Transverse colon (tissue), 4 donors: Measurements from ENCODE around the gene SYT7. TPM values are rescaled to one million over a fixed set of nuclear protein-coding genes. Genes with fewer than 3 reads are reported as not detected.

ENCODE experiments used
- DNase-seq: peaks from one replicate; pipeline ENCODE4 v3.0.0-alpha.2; 2019
- H3K27ac ChIP-seq, 4 donors: fragments of 200-600 bp; sonication (generic); 2 replicates each; pipeline ENCODE4 v1.5.1; 2016 to 2018; ENCODE audit warnings: inconsistent platforms in 4 of 4
- H3K27me3 ChIP-seq: fragments of 200-600 bp; sonication (generic); 2 replicates; pipeline ENCODE4 v1.5.1; 2017; ENCODE audit warnings: inconsistent platforms
- H3K36me3 ChIP-seq, 4 donors: fragments of 200-600 bp; sonication (generic); 2 replicates each; pipeline ENCODE4 v1.5.1; 2017 to 2019; ENCODE audit warnings: inconsistent platforms in 4 of 4
- H3K4me1 ChIP-seq, 4 donors: fragments of 200-600 bp; sonication (generic); 2 replicates each; pipeline ENCODE4 v1.5.1; 2017 to 2020; ENCODE audit warnings: inconsistent platforms in 4 of 4
- H3K4me3 ChIP-seq, 4 donors: fragments of 200-600 bp; sonication (generic); 1 replicate in 1 of 4; 2 replicates in 3 of 4; pipeline versions ENCODE4 v1.5.1 to v1.6.1; 2017 to 2019; ENCODE audit warnings: inconsistent platforms in 4 of 4
- H3K9me3 ChIP-seq, 2 donors: fragments of 200-600 bp; sonication (generic); 2 replicates each; pipeline ENCODE4 v1.5.1; 2017 to 2019; ENCODE audit warnings: inconsistent platforms in 2 of 2
- EP300 ChIP-seq: sonication (generic); formaldehyde crosslinking; IDR thresholded peaks from one replicate; pipeline ENCODE4 v1.6.1; 2017; ENCODE audit warnings: antibody characterized with exemption, low read depth
- POLR2A ChIP-seq: fragments of 450-650 bp; IDR thresholded peaks from one replicate; pipeline ENCODE4 v1.6.1; 2016; ENCODE audit warnings: antibody characterized with exemption, mild to moderate bottlenecking, moderate library complexity
- POLR2AphosphoS5 ChIP-seq, 3 donors: sonication (generic); formaldehyde crosslinking; IDR thresholded peaks; one replicate each; pipeline ENCODE4 v1.6.1; 2016; ENCODE audit warnings: antibody characterized with exemption in 3 of 3
- WGBS, 2 donors: methylation state at CpG; one replicate each; pipeline ENCODE4 v1.1.5; 2018; ENCODE audit warnings: low coverage in 1 of 2; 5-methylcytosine and 5-hydroxymethylcytosine counted together
- in situ Hi-C, 4 donors: fragments of 200-750 bp; cut with MboI; loops; one replicate each; pipeline versions ENCODE4 v1.15.0 to v1.15.1; 2017; ENCODE audit warnings: low sequenced_read_pairs in 3 of 4, low pct_ligation_motif_present in 1 of 4, low pct_unique_long_range_greater_than_20kb in 1 of 4
- intact Hi-C: fragments of 100-400 bp; cut with DNase I; formaldehyde crosslinking; loops from one replicate; pipeline ENCODE4 v1.15.1; 2023; ENCODE audit warnings: low total_unique reads
- total RNA-seq, 4 donors: library from RNA; depleted of rRNA; stranded (reverse); fragments of >200 nt; gene quantifications; one replicate each; pipeline ENCODE4 v1.1.0, GENCODE V29; 2016
- TF ChIP-seq, protein P1 (sequence below), 5 experiments: fragments of 200-600 bp in 3 of 5; fragments of 450-650 bp in 2 of 5; sonication (generic) in 3 of 5; IDR thresholded peaks; 1 replicate in 2 of 5; 2 replicates in 3 of 5; pipeline ENCODE4 v1.5.1; 2016 to 2017; ENCODE audit warnings: antibody characterized with exemption in 5 of 5, inconsistent platforms in 3 of 5, mild to moderate bottlenecking in 2 of 5, moderate library complexity in 1 of 5

The SYT7 gene
- total RNA-seq, 4 donors from 2014 or later: 6.8 to 26.2 (median 12.8) TPM

DNA sequence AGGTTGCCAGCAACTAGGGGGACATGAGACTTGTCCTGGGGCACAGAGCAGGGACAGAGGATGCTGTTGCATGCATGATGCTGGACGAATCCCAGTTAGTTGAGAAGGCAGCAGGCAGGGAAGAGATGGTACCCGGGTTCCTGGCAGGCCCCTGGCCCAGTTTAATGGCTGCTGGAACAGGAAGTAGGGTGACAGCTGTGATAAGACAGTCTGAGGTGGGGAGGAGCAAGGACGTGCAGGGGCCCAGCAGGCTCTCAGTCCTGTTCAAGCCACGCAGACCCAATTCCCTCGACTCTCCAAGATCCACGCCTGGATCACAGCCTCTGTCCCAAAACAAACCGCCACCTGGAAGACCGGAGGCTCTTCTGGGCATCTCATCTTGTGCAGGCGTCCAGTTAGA, 40.3 kb downstream of the SYT7 start:
- DNase-seq: no peak
- intact Hi-C loops: no loop called here
- Histone ChIP-seq H3K27me3 (no peaks in the 10 kb centered on the region), H3K4me3 (no peak overlapping the region), H3K9me3 (no peaks in the 10 kb centered on the region), H3K27ac (no peak overlapping the region), H3K36me3 (no peaks in the 10 kb centered on the region), H3K4me1 (no peaks in the 10 kb centered on the region)
- TF ChIP-seq POLR2AphosphoS5 (IDR thresholded peaks at IDR 0.05) (no peak), POLR2A (no peak), EP300 (no peak)
- TF ChIP-seq, protein P1, sequence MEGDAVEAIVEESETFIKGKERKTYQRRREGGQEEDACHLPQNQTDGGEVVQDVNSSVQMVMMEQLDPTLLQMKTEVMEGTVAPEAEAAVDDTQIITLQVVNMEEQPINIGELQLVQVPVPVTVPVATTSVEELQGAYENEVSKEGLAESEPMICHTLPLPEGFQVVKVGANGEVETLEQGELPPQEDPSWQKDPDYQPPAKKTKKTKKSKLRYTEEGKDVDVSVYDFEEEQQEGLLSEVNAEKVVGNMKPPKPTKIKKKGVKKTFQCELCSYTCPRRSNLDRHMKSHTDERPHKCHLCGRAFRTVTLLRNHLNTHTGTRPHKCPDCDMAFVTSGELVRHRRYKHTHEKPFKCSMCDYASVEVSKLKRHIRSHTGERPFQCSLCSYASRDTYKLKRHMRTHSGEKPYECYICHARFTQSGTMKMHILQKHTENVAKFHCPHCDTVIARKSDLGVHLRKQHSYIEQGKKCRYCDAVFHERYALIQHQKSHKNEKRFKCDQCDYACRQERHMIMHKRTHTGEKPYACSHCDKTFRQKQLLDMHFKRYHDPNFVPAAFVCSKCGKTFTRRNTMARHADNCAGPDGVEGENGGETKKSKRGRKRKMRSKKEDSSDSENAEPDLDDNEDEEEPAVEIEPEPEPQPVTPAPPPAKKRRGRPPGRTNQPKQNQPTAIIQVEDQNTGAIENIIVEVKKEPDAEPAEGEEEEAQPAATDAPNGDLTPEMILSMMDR (IDR thresholded peaks at IDR 0.05): no peak
- WGBS, 2 donors: 64% methylated on average over 9 of the region's 9 CpGs; no CpG with 5 or more reads in 1 of the 2 donors
- in situ Hi-C loops: no loop called here

DNA sequence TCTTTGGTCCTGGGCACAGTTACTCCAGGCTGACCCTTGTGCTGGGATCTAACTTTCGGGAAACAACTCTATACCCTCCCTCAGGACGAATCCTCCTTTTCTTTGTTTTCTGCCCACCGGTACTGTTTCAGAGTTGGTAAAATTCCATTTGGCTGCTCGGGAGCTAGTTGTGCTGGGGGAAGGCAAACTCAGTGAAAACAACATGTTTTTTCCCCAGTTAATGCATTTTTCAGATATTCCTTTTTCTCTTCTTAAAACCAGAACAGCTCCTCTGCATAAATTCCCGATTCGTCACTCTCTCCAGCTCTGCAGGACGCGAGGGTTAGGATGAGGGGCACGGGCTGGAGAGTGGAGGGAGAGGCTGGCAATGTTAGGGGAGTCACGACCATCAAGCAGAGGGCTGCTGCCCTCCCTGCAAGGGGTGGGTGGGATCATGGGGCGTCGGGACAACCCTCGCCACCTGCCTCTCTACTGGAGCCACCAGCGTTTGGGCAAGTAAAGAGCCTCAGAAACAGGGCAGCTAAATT, 41.0 kb downstream of the SYT7 start:
- Histone ChIP-seq H3K27ac (no peak overlapping the region), H3K4me1 (no peaks in the 10 kb centered on the region), H3K27me3 (no peaks in the 10 kb centered on the region), H3K36me3 (no peaks in the 10 kb centered on the region), H3K9me3 (no peaks in the 10 kb centered on the region), H3K4me3 (no peak overlapping the region)
- TF ChIP-seq POLR2A (no peak), EP300 (no peak), POLR2AphosphoS5 (IDR thresholded peaks at IDR 0.05) (no peak)
- 58 to 81% methylated on average over 5 to 14 of the region's 14 CpGs for WGBS, 2 donors
- intact Hi-C loops (loop anchor here (10.0 kb wide), 1 partner anchor 85 kb away; no protein-coding TSS in a partner anchor), in situ Hi-C loops (no loop called here)
- DNase-seq: no peak

DNA sequence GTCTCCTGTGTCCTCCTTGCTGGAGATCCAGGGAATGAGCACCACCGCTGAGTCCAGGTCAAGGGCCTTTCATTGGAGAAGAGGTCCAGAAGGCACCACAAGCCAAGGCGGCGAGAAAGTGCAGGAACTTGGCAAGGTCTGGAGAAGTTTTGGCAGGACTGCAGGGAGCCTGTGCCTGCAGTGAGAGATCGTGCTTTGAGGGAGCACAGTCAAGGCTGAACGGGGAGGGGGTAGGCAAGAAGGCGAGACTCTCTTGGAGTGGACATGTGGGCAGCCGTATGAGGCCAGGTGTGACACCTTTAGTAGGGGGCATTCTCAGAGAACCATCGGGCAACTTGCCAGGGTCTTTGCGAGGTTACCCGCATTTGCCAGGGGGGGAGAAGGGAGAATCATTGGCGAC, 41.9 kb downstream of the SYT7 start:
- Histone ChIP-seq H3K27me3 (no peaks in the 10 kb centered on the region), H3K4me3 (no peak overlapping the region), H3K36me3 (no peaks in the 10 kb centered on the region), H3K4me1 (peaks cover 0 to 5% (median 4%) of the 10 kb centered on the region in 4 donors), H3K9me3 (no peaks in the 10 kb centered on the region), H3K27ac (no peak overlapping the region)
- in situ Hi-C loops: no loop called here
- intact Hi-C loops: loop anchor here (10.0 kb wide), 1 partner anchor 86 kb away; no protein-coding TSS in a partner anchor
- 84% methylated on average over 11 of the region's 11 CpGs; no CpG with 5 or more reads in 1 of the 2 donors for WGBS, 2 donors
- DNase-seq: no peak
- TF ChIP-seq EP300 (no peak), POLR2AphosphoS5 (IDR thresholded peaks at IDR 0.05) (no peak), POLR2A (no peak)
- TF ChIP-seq, protein P1 (IDR thresholded peaks at IDR 0.05): no peak

DNA sequence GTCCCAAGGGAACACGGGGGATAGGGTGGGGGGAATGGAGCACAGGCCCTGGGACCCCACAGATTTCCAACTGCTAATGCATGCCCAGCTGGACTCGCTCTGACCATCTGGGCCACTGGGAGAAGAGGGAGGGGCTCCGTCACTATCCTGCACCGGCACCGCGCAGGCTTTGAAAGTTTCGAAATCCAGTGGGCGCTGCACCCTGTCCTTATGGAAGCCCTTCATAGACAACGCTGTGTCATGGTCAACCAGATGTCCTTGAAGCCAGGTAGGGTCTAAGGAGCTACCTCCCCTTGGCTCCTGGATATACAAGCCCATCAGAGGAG, 42.3 kb downstream of the SYT7 start:
- Histone ChIP-seq H3K36me3 (no peaks in the 10 kb centered on the region), H3K27ac (no peak overlapping the region), H3K4me1 (peaks cover 0 to 9% (median 8%) of the 10 kb centered on the region in 4 donors), H3K9me3 (no peaks in the 10 kb centered on the region), H3K27me3 (no peaks in the 10 kb centered on the region), H3K4me3 (no peak overlapping the region)
- in situ Hi-C loops: no loop called here
- no peak for DNase-seq
- TF ChIP-seq POLR2AphosphoS5 (IDR thresholded peaks at IDR 0.05) (no peak), EP300 (no peak), POLR2A (no peak)
- TF ChIP-seq, protein P1 (IDR thresholded peaks at IDR 0.05): no peak
- 60 to 87% methylated on average over 1 to 5 of the region's 9 CpGs for WGBS, 2 donors
- intact Hi-C loops: loop anchor here (10.0 kb wide), 1 partner anchor 86 kb away; no protein-coding TSS in a partner anchor

DNA sequence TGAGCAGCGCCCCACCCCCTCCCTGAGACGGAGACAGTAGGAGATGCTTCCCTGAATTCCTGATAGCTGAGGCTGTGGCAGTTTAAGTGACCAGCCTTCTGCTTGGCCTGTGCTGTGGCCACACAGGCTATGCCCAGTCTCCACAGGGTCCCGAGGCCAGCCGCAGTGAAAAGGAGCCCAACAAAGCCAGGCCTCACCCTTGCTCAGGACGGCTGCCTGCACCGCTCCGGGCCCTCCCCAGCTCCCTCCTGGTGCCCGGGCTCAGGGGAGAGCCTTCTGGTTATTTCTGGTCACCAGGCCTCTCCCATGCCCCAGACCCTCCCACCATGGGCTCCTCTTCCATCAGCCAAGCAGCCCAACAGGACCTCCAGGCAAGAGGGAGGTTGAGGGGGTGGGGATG, 43.5 kb downstream of the SYT7 start:
- DNase-seq: no peak
- intact Hi-C loops: loop anchor here (10.0 kb wide), 1 partner anchor 87 kb away; no protein-coding TSS in a partner anchor
- no peak for TF ChIP-seq POLR2A
- TF ChIP-seq, protein P1 (IDR thresholded peaks at IDR 0.05): no peak
- TF ChIP-seq POLR2AphosphoS5 (IDR thresholded peaks at IDR 0.05): no peak
- TF ChIP-seq EP300: no peak
- no peak overlapping the region for H3K4me3 ChIP-seq
- 83 to 95% methylated on average over 4 to 8 of the region's 8 CpGs for WGBS, 2 donors
- in situ Hi-C loops: no loop called here
- no peaks in the 10 kb centered on the region for H3K36me3 ChIP-seq
- H3K27me3 ChIP-seq: no peaks in the 10 kb centered on the region
- no peaks in the 10 kb centered on the region for H3K9me3 ChIP-seq
- H3K4me1 ChIP-seq: peaks cover 0 to 22% (median 19%) of the 10 kb centered on the region in 4 donors
- no peak overlapping the region for H3K27ac ChIP-seq
